GM12865 (cell line): ENCODE results near the gene TSHZ2.

Experiments
- DNase-seq: peaks from one replicate; pipeline ENCODE4 v3.0.0; 2010; ENCODE audit warnings: low read depth
- H3K4me3 ChIP-seq: 2 replicates; pipeline ENCODE4 v1.5.1; 2011; ENCODE audit warnings: mild to moderate bottlenecking, low read depth, low read length, control low read depth
- TF ChIP-seq, protein P1 (sequence below): IDR thresholded peaks from 2 replicates; pipeline ENCODE4 v1.5.1; 2011; ENCODE audit warnings: low read length, control low read depth, low read depth, inconsistent platforms; ENCODE audit not compliant: insufficient read depth; ENCODE audit errors: missing control alignments

The TSHZ2 gene

DNA sequence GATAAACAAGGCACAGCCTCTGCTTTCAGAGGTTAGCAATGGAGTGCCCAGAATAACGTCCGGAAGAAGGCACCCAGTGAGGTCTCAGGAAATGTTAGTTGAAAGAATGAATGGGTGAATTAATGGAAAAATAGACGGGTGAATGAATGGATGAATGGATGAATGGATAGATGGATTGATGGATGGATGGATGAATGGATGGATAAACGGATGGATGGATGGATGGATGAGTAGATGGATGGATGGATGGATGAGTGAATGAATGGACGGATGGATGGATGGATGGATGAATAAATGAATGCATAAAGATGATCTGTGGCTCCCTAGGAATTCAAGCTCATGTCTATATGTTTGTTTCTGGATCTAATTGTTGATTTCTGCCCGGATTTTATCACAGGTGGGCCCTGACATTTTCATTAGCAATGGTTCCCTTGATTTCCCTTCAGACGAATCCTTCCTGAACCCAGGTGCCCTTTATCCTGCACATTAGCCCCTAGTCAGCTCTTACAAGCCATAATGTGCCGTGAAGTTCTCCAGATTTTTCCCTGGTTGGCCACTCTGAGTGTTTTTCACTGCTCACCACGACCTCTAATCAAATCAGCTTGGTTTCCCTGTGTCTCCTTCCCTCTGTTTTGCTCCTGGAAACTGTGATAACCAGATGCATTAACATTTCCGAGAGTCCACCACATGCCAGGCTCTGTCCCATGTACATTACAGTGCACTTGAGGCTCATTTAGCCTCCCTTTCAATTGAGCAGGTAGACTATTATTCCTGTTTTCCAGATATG is 22.2 kb downstream of the TSHZ2 start:
- TF ChIP-seq, protein P1, sequence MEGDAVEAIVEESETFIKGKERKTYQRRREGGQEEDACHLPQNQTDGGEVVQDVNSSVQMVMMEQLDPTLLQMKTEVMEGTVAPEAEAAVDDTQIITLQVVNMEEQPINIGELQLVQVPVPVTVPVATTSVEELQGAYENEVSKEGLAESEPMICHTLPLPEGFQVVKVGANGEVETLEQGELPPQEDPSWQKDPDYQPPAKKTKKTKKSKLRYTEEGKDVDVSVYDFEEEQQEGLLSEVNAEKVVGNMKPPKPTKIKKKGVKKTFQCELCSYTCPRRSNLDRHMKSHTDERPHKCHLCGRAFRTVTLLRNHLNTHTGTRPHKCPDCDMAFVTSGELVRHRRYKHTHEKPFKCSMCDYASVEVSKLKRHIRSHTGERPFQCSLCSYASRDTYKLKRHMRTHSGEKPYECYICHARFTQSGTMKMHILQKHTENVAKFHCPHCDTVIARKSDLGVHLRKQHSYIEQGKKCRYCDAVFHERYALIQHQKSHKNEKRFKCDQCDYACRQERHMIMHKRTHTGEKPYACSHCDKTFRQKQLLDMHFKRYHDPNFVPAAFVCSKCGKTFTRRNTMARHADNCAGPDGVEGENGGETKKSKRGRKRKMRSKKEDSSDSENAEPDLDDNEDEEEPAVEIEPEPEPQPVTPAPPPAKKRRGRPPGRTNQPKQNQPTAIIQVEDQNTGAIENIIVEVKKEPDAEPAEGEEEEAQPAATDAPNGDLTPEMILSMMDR, result no peak
- no peak overlapping the region for H3K4me3 ChIP-seq
- no peak for DNase-seq

GRCh38 chr20:52996130-52996529 is 24.0 kb downstream of the TSHZ2 start:
- DNase-seq, result no peak
- H3K4me3 ChIP-seq, result no peak overlapping the region
- TF ChIP-seq, protein P1, result no peak

DNA sequence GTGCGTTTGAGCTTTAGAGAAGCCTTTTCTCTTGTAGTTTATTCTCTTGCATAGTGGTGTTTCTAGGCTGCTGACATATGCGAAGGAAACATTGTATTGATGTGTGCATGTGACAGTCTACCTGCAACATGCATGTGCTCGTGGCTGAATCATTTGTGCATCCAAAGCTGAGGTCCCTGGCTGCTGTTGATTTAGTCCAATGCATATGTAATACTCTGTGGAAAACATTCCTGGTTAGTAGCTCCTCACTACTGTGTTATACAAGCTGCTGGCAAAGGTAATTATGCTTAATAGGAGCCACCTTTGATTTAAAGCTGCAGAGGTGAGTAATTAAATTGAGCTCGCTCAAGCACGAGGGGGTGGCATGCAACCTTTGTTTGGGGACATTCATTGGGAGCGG is 24.5 kb downstream of the TSHZ2 start:
- TF ChIP-seq, protein P1, result no peak
- no peak overlapping the region for H3K4me3 ChIP-seq
- DNase-seq, result no peak

DNA sequence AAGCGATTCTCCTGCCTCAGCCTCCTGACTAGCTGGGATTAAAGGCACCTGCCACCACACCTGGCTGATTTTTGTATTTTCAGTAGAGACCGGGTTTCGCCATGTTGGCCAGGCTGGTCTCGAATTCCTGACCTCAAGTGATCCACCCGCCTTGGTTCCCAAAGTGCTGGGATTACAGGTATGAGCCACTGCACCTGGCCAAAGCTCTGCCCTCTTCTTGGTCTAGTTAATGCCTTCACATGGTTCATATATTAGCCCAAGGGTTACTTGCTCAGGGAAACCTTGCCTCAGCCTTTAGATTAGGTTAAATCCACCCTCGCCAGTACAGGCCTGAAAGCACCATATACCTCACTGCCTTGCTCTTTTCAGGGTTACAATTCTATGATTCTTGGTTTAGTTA is 26.1 kb downstream of the TSHZ2 start:
- no peak overlapping the region for H3K4me3 ChIP-seq
- TF ChIP-seq, protein P1, result no peak
- no peak for DNase-seq

DNA sequence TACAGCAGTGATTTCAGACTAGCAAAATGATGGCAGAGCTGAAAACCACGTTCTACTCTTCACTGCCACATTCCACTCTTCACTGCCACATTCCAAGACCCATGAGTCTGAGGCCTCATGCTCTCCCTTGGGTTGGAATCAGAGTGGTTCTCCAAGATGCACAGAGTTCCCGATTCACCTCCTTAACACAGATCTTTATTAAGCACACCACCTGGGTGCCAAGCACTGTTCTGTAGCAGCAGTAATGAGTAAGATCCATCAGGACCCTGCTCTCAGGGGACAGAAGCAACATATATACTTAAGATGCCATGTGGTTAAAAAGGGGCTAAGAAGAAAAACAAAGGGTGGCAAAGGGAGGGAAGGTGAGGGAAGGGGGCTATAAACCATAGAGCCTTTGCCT is 26.9 kb downstream of the TSHZ2 start:
- no peak for DNase-seq

DNA sequence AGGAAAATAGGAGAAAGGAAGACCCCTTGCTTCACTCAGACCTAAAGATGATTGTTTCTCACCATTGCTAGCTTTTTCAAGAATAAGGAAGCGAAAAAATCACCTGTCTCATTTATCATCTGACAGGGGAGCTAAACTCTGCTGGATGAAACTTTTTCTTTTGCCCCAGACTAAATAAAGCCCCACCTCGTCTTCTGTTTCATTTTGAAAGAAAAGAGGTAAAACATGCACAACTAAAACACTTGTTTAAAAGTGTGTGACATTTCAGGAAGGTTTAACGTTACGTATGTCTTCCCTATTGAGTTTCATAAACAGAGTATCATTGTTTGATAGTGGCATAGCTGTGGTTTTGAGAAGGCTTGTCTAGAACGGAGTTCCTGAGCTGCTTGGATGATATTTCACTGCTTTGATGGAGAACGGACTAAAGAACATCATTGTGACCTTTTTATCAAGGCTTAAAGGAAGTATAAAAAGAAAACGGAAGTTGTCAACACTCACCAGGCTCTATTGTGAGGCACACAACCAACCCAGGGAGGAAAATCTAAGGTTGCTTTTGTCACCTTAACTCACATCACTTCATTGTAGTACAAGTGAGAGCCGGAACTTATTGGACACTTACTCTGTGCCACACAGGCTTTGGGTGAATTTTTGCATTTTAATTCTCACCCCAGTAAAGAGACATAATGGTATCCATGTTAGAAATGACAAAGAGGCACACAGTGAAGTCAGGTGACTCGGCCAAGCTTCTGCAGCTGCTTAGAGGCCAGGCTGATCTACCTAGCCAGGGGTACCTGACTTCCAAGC is 29.5 kb downstream of the TSHZ2 start:
- H3K4me3 ChIP-seq, result peak overlapping the region; percentile 12
- TF ChIP-seq, protein P1, result no peak
- peak; percentile 66 for DNase-seq

More for the DNA sequence above, 26.9 kb downstream of the TSHZ2 start:
- no peak overlapping the region for H3K4me3 ChIP-seq
- TF ChIP-seq, protein P1, result no peak
